ENCODE data around the gene ZBTB46. TPM values are rescaled to one million over a fixed set of nuclear protein-coding genes. Genes with fewer than 3 reads are reported as not detected.

Gene ZBTB46
- total RNA-seq, 1 experiment from 2014 or later, result 18.9 TPM

DNA sequence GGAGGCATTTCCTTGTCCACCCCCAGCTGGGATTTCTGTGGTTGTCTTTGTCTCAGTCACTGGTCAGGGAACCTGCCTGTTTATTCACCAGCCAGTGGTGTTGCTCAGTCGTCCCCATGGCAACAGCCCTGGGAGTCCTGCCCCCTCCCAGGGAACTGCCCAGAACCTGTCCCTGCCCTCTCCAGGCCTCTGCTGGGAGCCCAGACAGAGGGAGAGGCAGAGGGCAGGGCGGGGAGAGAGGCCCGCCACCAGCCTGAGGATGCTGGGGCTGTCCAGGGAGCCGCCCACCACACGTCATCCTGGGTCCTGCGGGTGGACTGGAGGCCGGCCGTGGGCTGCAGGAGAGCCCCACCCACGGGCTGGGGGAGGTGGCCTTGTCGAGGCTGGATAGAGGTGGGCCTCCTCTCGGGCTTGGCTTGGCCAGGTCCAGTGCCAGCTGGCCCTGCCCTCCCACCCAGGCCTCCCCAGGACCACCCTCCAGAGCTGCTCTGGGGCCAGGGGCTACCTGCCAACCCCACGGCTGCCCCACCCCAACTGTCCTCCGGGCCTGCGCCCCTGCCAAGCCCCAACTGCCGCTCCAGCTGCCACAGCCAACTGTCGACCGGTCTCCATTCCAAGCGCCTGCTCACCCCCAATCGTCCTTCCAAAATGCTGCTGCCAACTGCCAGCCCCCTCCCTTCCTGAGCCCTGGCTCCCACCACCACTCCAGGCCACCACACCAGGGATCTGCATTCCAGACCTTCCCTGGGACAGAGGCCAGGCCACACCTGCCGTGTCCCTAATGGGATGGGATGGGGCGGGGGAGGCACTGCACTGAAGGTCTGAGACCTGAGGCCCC, 4.2 kb upstream of the ZBTB46 start (continued):
- TF ChIP-seq ZNF512 (CRISPR knock-in tag; IDR thresholded peaks at IDR 0.05; ENCODE audit: borderline replicate concordance) (no peak), ZNF232 (CRISPR knock-in tag; IDR thresholded peaks at IDR 0.05) (no peak), SOX15 (CRISPR knock-in tag; IDR thresholded peaks at IDR 0.05) (no peak), PRDM15 (CRISPR knock-in tag; IDR thresholded peaks at IDR 0.05) (peak; percentile 59), MYBL2 (CRISPR knock-in tag; IDR thresholded peaks at IDR 0.05) (no peak), ZNF423 (CRISPR knock-in tag; IDR thresholded peaks at IDR 0.05) (peak; percentile 49), ZNF396 (CRISPR knock-in tag; IDR thresholded peaks at IDR 0.05; ENCODE audit: borderline replicate concordance) (no peak), NFYB (CRISPR knock-in tag; conservative IDR thresholded peaks at IDR 0.05; ENCODE audit: low read depth) (peak; percentile 85), RORB (CRISPR knock-in tag; IDR thresholded peaks at IDR 0.05) (no peak)
- TF ChIP-seq, protein P1, sequence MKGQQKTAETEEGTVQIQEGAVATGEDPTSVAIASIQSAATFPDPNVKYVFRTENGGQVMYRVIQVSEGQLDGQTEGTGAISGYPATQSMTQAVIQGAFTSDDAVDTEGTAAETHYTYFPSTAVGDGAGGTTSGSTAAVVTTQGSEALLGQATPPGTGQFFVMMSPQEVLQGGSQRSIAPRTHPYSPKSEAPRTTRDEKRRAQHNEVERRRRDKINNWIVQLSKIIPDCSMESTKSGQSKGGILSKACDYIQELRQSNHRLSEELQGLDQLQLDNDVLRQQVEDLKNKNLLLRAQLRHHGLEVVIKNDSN (CRISPR knock-in tag; IDR thresholded peaks at IDR 0.05), result 0 out of 2 replicates have a peak, but pooled peaks have one; percentile 13
- TF ChIP-seq, protein P2, sequence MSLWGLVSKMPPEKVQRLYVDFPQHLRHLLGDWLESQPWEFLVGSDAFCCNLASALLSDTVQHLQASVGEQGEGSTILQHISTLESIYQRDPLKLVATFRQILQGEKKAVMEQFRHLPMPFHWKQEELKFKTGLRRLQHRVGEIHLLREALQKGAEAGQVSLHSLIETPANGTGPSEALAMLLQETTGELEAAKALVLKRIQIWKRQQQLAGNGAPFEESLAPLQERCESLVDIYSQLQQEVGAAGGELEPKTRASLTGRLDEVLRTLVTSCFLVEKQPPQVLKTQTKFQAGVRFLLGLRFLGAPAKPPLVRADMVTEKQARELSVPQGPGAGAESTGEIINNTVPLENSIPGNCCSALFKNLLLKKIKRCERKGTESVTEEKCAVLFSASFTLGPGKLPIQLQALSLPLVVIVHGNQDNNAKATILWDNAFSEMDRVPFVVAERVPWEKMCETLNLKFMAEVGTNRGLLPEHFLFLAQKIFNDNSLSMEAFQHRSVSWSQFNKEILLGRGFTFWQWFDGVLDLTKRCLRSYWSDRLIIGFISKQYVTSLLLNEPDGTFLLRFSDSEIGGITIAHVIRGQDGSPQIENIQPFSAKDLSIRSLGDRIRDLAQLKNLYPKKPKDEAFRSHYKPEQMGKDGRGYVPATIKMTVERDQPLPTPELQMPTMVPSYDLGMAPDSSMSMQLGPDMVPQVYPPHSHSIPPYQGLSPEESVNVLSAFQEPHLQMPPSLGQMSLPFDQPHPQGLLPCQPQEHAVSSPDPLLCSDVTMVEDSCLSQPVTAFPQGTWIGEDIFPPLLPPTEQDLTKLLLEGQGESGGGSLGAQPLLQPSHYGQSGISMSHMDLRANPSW (CRISPR knock-in tag; conservative IDR thresholded peaks at IDR 0.05; ENCODE audit: low read depth), result no peak

GRCh38 chr20:63834491-63834880, 3.4 kb upstream of the ZBTB46 start:
- CTCF ChIA-PET, result interaction anchor here (0.6 to 1.4 kb wide), 5 partner anchors 24 to 249 kb away, joined by 3 to 8 read pairs (median 4); no protein-coding TSS in a partner anchor
- H3K36me3 Mint-ChIP-seq, result no peaks in the 10 kb centered on the region
- no peak overlapping the region for H3K27ac Mint-ChIP-seq
- no peaks in the 10 kb centered on the region for H3K9me3 Mint-ChIP-seq
- peaks cover 26% of the 10 kb centered on the region for H3K4me1 Mint-ChIP-seq
- DNase-seq (ENCODE audit: low spot score) (no peak), ATAC-seq (no peak)
- no peak for TF ChIP-seq IRF2 (CRISPR knock-in tag; IDR thresholded peaks at IDR 0.05; ENCODE audit: borderline replicate concordance, low read depth)
- TF ChIP-seq, protein P3, sequence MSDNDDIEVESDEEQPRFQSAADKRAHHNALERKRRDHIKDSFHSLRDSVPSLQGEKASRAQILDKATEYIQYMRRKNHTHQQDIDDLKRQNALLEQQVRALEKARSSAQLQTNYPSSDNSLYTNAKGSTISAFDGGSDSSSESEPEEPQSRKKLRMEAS (CRISPR knock-in tag; IDR thresholded peaks at IDR 0.05), result 0 out of 2 replicates have a peak, but pooled peaks have one; percentile 24
- TF ChIP-seq MXD4 (CRISPR knock-in tag; IDR thresholded peaks at IDR 0.05; ENCODE audit: borderline replicate concordance), result no peak
- TF ChIP-seq NFYB (CRISPR knock-in tag; conservative IDR thresholded peaks at IDR 0.05; ENCODE audit: low read depth), result no peak
- POLR2A ChIA-PET, result interaction anchor here (1.0 kb wide), 2 partner anchors 13 to 25 kb away, joined by 3 to 5 read pairs; no protein-coding TSS in a partner anchor
- H3K27me3 Mint-ChIP-seq (ENCODE audit: low read depth), result peaks cover 27% of the 10 kb centered on the region
- no peak overlapping the region for H3K4me3 Mint-ChIP-seq
